Measurements from ENCODE around the gene PRKAR1B. TPM values are rescaled to one million over a fixed set of nuclear protein-coding genes. Genes with fewer than 3 reads are reported as not detected.

PRKAR1B gene
- total RNA-seq, 4 donors from 2014 or later: 1.2 to 12.5 (median 3.6) TPM

DNA sequence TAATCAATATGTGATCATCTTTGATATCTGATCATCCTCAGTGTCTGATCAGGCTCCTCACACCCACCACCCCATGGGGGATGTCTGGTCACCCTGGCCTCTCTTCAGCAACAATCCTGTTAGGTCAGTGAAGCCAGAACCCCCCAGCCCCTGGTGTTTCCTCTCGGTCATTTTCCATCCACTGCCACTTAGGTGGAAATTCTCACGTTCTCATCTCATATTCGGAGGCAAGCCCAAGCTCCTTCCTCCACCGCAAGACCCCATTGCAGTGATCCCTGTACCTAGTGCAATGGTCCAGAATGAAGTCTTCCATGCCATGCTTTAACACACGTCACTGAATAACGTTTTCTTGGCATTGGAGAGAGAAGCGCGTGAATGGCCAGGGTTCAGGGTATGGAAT lies 103.6 kb downstream of the PRKAR1B start:
- in situ Hi-C loops (cut with MboI; ENCODE audit: low sequenced_read_pairs in 4 of 4) (no loop called here), intact Hi-C loops (cut with DNase I; ENCODE audit: low total_unique reads) (no loop called here)
- H3K9me3 ChIP-seq: peaks cover 0 to 9% (median 5%) of the 10 kb centered on the region in 3 donors
- TF ChIP-seq, protein P1, sequence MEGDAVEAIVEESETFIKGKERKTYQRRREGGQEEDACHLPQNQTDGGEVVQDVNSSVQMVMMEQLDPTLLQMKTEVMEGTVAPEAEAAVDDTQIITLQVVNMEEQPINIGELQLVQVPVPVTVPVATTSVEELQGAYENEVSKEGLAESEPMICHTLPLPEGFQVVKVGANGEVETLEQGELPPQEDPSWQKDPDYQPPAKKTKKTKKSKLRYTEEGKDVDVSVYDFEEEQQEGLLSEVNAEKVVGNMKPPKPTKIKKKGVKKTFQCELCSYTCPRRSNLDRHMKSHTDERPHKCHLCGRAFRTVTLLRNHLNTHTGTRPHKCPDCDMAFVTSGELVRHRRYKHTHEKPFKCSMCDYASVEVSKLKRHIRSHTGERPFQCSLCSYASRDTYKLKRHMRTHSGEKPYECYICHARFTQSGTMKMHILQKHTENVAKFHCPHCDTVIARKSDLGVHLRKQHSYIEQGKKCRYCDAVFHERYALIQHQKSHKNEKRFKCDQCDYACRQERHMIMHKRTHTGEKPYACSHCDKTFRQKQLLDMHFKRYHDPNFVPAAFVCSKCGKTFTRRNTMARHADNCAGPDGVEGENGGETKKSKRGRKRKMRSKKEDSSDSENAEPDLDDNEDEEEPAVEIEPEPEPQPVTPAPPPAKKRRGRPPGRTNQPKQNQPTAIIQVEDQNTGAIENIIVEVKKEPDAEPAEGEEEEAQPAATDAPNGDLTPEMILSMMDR (IDR thresholded peaks at IDR 0.05 in 4 of 5, conservative IDR thresholded peaks at IDR 0.05 in 1 of 5): no peak
- TF ChIP-seq POLR2A (IDR thresholded peaks at IDR 0.05): no peak
- H3K27me3 ChIP-seq: no peaks in the 10 kb centered on the region
- H3K36me3 ChIP-seq: no peaks in the 10 kb centered on the region
- DNase-seq (no peak), ATAC-seq (no peak)
- H3K4me1 ChIP-seq: no peaks in the 10 kb centered on the region
- H3K4me3 ChIP-seq: no peak overlapping the region
- no peak overlapping the region for H3K27ac ChIP-seq

DNA sequence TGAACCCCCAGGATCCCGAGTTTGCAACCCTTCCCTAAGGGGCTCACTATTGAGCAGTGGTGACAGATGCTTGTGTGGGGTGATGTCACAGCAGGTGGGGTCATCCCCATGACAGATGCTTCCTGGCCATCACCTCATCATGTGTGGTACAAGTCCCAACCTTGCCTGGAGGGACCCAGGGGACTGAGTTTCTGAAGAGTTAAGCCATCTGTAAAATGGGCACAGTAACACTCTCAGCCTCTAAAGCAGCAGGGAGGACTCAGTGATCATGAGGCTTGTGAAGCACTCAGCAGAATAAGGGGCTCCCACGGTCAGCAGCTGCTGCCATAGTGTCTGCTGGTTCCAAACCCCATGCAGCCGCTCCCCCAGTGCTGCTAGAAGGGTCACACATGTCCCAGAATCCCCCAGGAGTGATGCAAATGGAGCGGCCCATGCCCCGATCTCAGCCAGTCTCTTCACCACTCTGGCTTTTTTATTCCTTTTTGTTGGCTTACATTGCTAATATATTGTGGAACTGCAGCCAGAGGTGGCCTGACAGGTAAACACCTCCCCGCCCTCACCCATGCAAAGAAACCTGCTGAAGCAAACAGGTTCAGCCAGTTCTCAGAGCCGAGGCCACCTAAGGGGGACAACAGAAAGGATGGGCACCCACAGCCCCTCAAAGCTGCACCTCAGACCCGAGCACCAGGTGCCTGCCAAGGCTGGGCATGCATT lies 105.4 kb downstream of the PRKAR1B start:
- intact Hi-C loops (cut with DNase I; ENCODE audit: low total_unique reads) (no loop called here), in situ Hi-C loops (cut with MboI; ENCODE audit: low sequenced_read_pairs in 4 of 4) (no loop called here)
- H3K4me3 ChIP-seq: no peak overlapping the region
- TF ChIP-seq, protein P1 (IDR thresholded peaks at IDR 0.05 in 4 of 5, conservative IDR thresholded peaks at IDR 0.05 in 1 of 5): no peak
- no peak for TF ChIP-seq POLR2A (IDR thresholded peaks at IDR 0.05)
- H3K27me3 ChIP-seq: no peaks in the 10 kb centered on the region
- H3K36me3 ChIP-seq: no peaks in the 10 kb centered on the region
- no peak overlapping the region for H3K27ac ChIP-seq
- no peak for DNase-seq
- no peaks in the 10 kb centered on the region for H3K4me1 ChIP-seq
- no peak for ATAC-seq
- peaks cover 0 to 9% (median 5%) of the 10 kb centered on the region in 3 donors for H3K9me3 ChIP-seq

DNA sequence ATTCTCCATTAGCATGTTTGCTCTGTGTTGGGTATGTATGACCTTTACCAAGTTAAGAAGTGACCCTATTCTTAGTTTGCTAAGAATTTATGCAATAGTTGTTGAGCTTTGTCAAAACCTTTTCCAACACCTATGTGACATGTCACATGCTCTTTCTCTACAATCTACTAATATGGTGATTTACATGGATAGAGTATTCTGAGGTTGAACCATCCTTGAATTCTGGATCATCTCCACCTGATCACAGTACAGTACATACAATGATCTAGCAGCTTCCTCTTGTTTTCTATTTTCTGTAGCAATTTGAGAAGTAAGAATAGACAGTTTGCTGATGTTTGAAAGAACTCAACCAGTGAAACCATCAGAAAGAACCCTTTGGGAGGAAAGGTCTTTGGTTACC lies 106.2 kb downstream of the PRKAR1B start:
- in situ Hi-C loops (cut with MboI; ENCODE audit: low sequenced_read_pairs in 4 of 4) (no loop called here), intact Hi-C loops (cut with DNase I; ENCODE audit: low total_unique reads) (no loop called here)
- no peak overlapping the region for H3K27ac ChIP-seq
- TF ChIP-seq POLR2A (IDR thresholded peaks at IDR 0.05): no peak
- no peaks in the 10 kb centered on the region for H3K36me3 ChIP-seq
- H3K9me3 ChIP-seq: peaks cover 0 to 9% (median 5%) of the 10 kb centered on the region in 3 donors
- H3K4me1 ChIP-seq: no peaks in the 10 kb centered on the region
- H3K27me3 ChIP-seq: no peaks in the 10 kb centered on the region
- ATAC-seq (no peak), DNase-seq (no peak)
- H3K4me3 ChIP-seq: no peak overlapping the region

DNA sequence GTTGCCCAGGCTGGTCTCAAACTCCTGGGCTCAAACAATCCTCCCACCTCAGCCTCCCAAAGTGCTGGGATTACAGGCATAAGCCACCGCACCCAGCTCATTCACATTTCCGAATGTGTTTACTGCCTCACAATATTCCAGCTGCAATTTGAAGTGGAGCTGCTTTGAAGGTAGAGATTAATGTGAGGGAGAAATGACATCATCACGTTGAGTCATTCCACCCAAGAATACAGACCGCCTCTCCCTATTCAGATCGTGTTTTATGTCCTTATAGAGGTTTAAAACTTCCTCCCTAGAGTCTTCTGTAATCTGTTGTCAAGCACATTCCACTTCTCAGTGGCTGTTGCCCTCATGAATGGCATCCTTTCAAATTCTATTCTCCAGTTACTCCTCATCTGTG lies 107.0 kb downstream of the PRKAR1B start:
- no peak for TF ChIP-seq POLR2A (IDR thresholded peaks at IDR 0.05)
- TF ChIP-seq, protein P1 (IDR thresholded peaks at IDR 0.05 in 4 of 5, conservative IDR thresholded peaks at IDR 0.05 in 1 of 5): no peak
- Histone ChIP-seq H3K36me3 (no peaks in the 10 kb centered on the region), H3K27me3 (no peaks in the 10 kb centered on the region), H3K4me3 (no peak overlapping the region), H3K4me1 (no peaks in the 10 kb centered on the region), H3K9me3 (peaks cover 0 to 9% (median 5%) of the 10 kb centered on the region in 3 donors), H3K27ac (no peak overlapping the region)
- intact Hi-C loops (cut with DNase I; ENCODE audit: low total_unique reads): no loop called here
- in situ Hi-C loops (cut with MboI; ENCODE audit: low sequenced_read_pairs in 4 of 4): no loop called here
- ATAC-seq (no peak), DNase-seq (no peak)

DNA sequence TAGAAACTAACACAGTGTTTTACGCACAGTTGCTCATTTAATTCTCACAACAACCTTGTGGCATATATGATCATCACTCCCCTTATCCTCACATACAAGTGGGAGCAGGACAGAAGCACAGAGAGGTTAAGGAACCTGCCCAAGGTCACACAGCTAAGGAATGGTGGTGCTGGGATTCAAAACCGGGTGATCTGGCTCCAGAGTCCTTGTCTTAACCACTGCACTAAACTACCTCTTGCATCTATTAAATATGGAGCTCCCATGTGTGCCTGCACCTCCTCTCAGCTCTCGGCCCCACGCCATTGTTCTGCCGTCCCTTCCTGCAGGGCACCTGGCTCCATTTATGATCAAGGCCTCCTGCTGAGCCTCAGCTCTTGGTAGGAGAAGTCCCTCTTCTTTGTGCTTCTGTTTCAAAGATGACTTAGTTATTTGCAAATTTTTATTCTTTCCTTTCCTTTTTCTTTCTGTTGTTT lies 107.7 kb downstream of the PRKAR1B start:
- ATAC-seq (no peak), DNase-seq (no peak)
- Histone ChIP-seq H3K27ac (no peak overlapping the region), H3K36me3 (no peaks in the 10 kb centered on the region), H3K27me3 (no peaks in the 10 kb centered on the region), H3K9me3 (peaks cover 0 to 9% (median 5%) of the 10 kb centered on the region in 3 donors), H3K4me3 (no peak overlapping the region), H3K4me1 (no peaks in the 10 kb centered on the region)
- TF ChIP-seq POLR2A (IDR thresholded peaks at IDR 0.05): no peak
- TF ChIP-seq, protein P1 (IDR thresholded peaks at IDR 0.05 in 4 of 5, conservative IDR thresholded peaks at IDR 0.05 in 1 of 5): no peak
- in situ Hi-C loops (cut with MboI; ENCODE audit: low sequenced_read_pairs in 4 of 4) (no loop called here), intact Hi-C loops (cut with DNase I; ENCODE audit: low total_unique reads) (no loop called here)

Measured in gastrocnemius medialis (tissue), 4 donors.